Measurements from ENCODE around the gene PLA2G4B. TPM values are rescaled to one million over a fixed set of nuclear protein-coding genes. Genes with fewer than 3 reads are reported as not detected.
A peak's percentile ranks its signal among the peaks of the same experiment; 100 is the strongest.

Gene PLA2G4B
- total RNA-seq, 1 experiment from 2014 or later: 4.7 TPM

GRCh38 chr15:41801850-41802455 is 36.7 kb upstream of the PLA2G4B start:
- Histone ChIP-seq H3K27me3 (ENCODE audit: control insufficient read depth, insufficient read depth, low read length) (no peaks in the 10 kb centered on the region), H3K4me1 (ENCODE audit: control insufficient read depth, insufficient read depth, low read length) (no peaks in the 10 kb centered on the region), H3K36me3 (ENCODE audit: control insufficient read depth, insufficient read depth, low read length) (no peaks in the 10 kb centered on the region; the same call in 1 of the 2 replicates), H3K9me3 (ENCODE audit: control insufficient read depth, insufficient read depth, low read depth, low read length) (no peaks in the 10 kb centered on the region), H3K27ac (ENCODE audit: low read length) (no peak overlapping the region), H3K4me3 (ENCODE audit: low read depth in 2 of 2, low read length in 2 of 2) (no peak overlapping the region)
- ATAC-seq (no peak), DNase-seq (ENCODE audit: low read depth, low spot score) (peak; percentile 59)
- ChIA-PET POLR2A (interaction anchor here (0.5 kb wide), 1 partner anchor 20 kb away, joined by 4 read pairs; no protein-coding TSS in a partner anchor), CTCF (interaction anchor here (0.5 kb wide), 1 partner anchor 196 kb away, joined by 3 read pairs; no protein-coding TSS in a partner anchor)
- BruUV-seq (replicated peaks): no TSS peak
- intact Hi-C loops (cut with micrococcal nuclease; ENCODE audit: unreplicated experiment): no loop called here
- in situ Hi-C loops (cut with HindIII; ENCODE audit: low pct_unique_long_range_greater_than_20kb, low sequenced_read_pairs): no loop called here
- TF ChIP-seq POLR2AphosphoS5 (IDR thresholded peaks at IDR 0.05; ENCODE audit: low read depth, low read length) (no peak), SIN3A (IDR thresholded peaks at IDR 0.05; ENCODE audit: borderline replicate concordance, insufficient read depth, low read depth, low read length) (no peak), TCF7L2 (IDR thresholded peaks at IDR 0.05; ENCODE audit: low read depth, low read length) (no peak)
- TF ChIP-seq, protein P1, sequence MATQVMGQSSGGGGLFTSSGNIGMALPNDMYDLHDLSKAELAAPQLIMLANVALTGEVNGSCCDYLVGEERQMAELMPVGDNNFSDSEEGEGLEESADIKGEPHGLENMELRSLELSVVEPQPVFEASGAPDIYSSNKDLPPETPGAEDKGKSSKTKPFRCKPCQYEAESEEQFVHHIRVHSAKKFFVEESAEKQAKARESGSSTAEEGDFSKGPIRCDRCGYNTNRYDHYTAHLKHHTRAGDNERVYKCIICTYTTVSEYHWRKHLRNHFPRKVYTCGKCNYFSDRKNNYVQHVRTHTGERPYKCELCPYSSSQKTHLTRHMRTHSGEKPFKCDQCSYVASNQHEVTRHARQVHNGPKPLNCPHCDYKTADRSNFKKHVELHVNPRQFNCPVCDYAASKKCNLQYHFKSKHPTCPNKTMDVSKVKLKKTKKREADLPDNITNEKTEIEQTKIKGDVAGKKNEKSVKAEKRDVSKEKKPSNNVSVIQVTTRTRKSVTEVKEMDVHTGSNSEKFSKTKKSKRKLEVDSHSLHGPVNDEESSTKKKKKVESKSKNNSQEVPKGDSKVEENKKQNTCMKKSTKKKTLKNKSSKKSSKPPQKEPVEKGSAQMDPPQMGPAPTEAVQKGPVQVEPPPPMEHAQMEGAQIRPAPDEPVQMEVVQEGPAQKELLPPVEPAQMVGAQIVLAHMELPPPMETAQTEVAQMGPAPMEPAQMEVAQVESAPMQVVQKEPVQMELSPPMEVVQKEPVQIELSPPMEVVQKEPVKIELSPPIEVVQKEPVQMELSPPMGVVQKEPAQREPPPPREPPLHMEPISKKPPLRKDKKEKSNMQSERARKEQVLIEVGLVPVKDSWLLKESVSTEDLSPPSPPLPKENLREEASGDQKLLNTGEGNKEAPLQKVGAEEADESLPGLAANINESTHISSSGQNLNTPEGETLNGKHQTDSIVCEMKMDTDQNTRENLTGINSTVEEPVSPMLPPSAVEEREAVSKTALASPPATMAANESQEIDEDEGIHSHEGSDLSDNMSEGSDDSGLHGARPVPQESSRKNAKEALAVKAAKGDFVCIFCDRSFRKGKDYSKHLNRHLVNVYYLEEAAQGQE (IDR thresholded peaks at IDR 0.05; ENCODE audit: insufficient read depth in 1 of 2, low read depth in 2 of 2, low read length in 1 of 2): no peak
- TF ChIP-seq, protein P2, sequence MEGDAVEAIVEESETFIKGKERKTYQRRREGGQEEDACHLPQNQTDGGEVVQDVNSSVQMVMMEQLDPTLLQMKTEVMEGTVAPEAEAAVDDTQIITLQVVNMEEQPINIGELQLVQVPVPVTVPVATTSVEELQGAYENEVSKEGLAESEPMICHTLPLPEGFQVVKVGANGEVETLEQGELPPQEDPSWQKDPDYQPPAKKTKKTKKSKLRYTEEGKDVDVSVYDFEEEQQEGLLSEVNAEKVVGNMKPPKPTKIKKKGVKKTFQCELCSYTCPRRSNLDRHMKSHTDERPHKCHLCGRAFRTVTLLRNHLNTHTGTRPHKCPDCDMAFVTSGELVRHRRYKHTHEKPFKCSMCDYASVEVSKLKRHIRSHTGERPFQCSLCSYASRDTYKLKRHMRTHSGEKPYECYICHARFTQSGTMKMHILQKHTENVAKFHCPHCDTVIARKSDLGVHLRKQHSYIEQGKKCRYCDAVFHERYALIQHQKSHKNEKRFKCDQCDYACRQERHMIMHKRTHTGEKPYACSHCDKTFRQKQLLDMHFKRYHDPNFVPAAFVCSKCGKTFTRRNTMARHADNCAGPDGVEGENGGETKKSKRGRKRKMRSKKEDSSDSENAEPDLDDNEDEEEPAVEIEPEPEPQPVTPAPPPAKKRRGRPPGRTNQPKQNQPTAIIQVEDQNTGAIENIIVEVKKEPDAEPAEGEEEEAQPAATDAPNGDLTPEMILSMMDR (IDR thresholded peaks at IDR 0.05): no peak

- TF ChIP-seq TCF7L2 (IDR thresholded peaks at IDR 0.05; ENCODE audit: low read depth, low read length) (no peak), POLR2AphosphoS5 (IDR thresholded peaks at IDR 0.05; ENCODE audit: low read depth, low read length) (no peak), SIN3A (IDR thresholded peaks at IDR 0.05; ENCODE audit: borderline replicate concordance, insufficient read depth, low read depth, low read length) (no peak)
- TF ChIP-seq, protein P2 (IDR thresholded peaks at IDR 0.05): no peak
- TF ChIP-seq, protein P1 (IDR thresholded peaks at IDR 0.05; ENCODE audit: insufficient read depth in 1 of 2, low read depth in 2 of 2, low read length in 1 of 2): no peak
- CTCF ChIA-PET: no interaction called here
- in situ Hi-C loops (cut with HindIII; ENCODE audit: low pct_unique_long_range_greater_than_20kb, low sequenced_read_pairs): no loop called here
Measured at GRCh38 chr15:41804361-41804760, 34.3 kb upstream of the PLA2G4B start.

More at GRCh38 chr15:41804361-41804760, 34.3 kb upstream of the PLA2G4B start:
- DNase-seq (ENCODE audit: low read depth, low spot score): no peak
- H3K9me3 ChIP-seq (ENCODE audit: control insufficient read depth, insufficient read depth, low read depth, low read length): no peaks in the 10 kb centered on the region
- peak; percentile 29; the same call in 1 of the 2 replicates for ATAC-seq
- no TSS peak for BruUV-seq (replicated peaks)
- POLR2A ChIA-PET: no interaction called here
- H3K27ac ChIP-seq (ENCODE audit: low read length): no peak overlapping the region
- no peak overlapping the region for H3K4me3 ChIP-seq (ENCODE audit: low read depth in 2 of 2, low read length in 2 of 2)
- H3K27me3 ChIP-seq (ENCODE audit: control insufficient read depth, insufficient read depth, low read length): no peaks in the 10 kb centered on the region
- intact Hi-C loops (cut with micrococcal nuclease; ENCODE audit: unreplicated experiment): no loop called here
- no peaks in the 10 kb centered on the region; the same call in 1 of the 2 replicates for H3K36me3 ChIP-seq (ENCODE audit: control insufficient read depth, insufficient read depth, low read length)
- H3K4me1 ChIP-seq (ENCODE audit: control insufficient read depth, insufficient read depth, low read length): no peaks in the 10 kb centered on the region; the same call in 1 of the 2 replicates
